Heart right ventricle (tissue), 16 donors: ENCODE results near the gene RALGAPA1. TPM values are rescaled to one million over a fixed set of nuclear protein-coding genes. Genes with fewer than 3 reads are reported as not detected.

Experiments used
- ATAC-seq, 8 donors: fragments of 200-7000 bp; cut with Tn5 transposase; one replicate each; pipeline ENCODE4 v1.9.1; 2020; ENCODE audit warnings: mild to moderate bottlenecking in 8 of 8, moderate library complexity in 8 of 8, moderate number of reproducible peaks in 1 of 8
- DNase-seq, 2 donors: peaks; one replicate each; pipeline ENCODE4 v3.0.0-alpha.2; 2020
- H3K27ac ChIP-seq, 10 donors: fragments of 200-600 bp; sonication (generic) in 2 of 10; one replicate each; pipeline versions ENCODE4 v1.5.0 to v1.8.0; 2020 to 2022; ENCODE audit warnings: mild to moderate bottlenecking in 3 of 10
- H3K27me3 ChIP-seq, 7 donors: fragments of 200-600 bp; one replicate each; pipeline ENCODE4 v1.8.0; 2021 to 2022; ENCODE audit warnings: mild to moderate bottlenecking in 2 of 7
- H3K36me3 ChIP-seq, 9 donors: fragments of 200-600 bp; sonication (generic) in 1 of 9; one replicate each; pipeline versions ENCODE4 v1.5.0 to v1.8.0; 2020 to 2022; ENCODE audit warnings: mild to moderate bottlenecking in 2 of 9
- H3K4me1 ChIP-seq, 9 donors: fragments of 200-600 bp; sonication (generic) in 1 of 9; one replicate each; pipeline versions ENCODE4 v1.5.0 to v1.8.0; 2020 to 2022; ENCODE audit warnings: mild to moderate bottlenecking in 4 of 9
- H3K4me3 ChIP-seq, 10 donors: fragments of 200-600 bp; sonication (generic) in 2 of 10; one replicate each; pipeline versions ENCODE4 v1.5.0 to v1.8.0; 2020 to 2022; ENCODE audit warnings: mild to moderate bottlenecking in 7 of 10, moderate library complexity in 2 of 10
- H3K9me3 ChIP-seq, 11 donors: fragments of 200-600 bp in 10 of 11; sonication (generic) in 2 of 11; one replicate each; pipeline versions ENCODE4 v1.5.0 to v1.8.0; 2013 to 2022; ENCODE audit warnings: mild to moderate bottlenecking in 2 of 11, control low read depth in 1 of 11, moderate library complexity in 1 of 11
- CTCF ChIP-seq, 9 donors: fragments of 200-600 bp; sonication (generic) in 2 of 9; IDR thresholded peaks; one replicate each; pipeline versions ENCODE4 v1.5.0 to v1.8.0; 2021 to 2022; ENCODE audit warnings: antibody characterized with exemption in 9 of 9, mild to moderate bottlenecking in 5 of 9, moderate library complexity in 1 of 9
- WGBS, 2 donors: extraction: QIAGEN DNeasy Blood & Tissue Kit; methylation state at CpG; one replicate each; pipeline ENCODE4 v1.1.7; 2013; ENCODE audit warnings: inconsistent platforms in 1 of 2; 5-methylcytosine and 5-hydroxymethylcytosine counted together
- intact Hi-C, 10 donors: fragments of 100-400 bp; cut with DNase I; formaldehyde crosslinking; loops; one replicate each; pipeline versions ENCODE4 v1.11.1 to v1.14.2; 2022
- polyA plus RNA-seq, 2 donors: library from polyadenylated mRNA; stranded (reverse); fragments of 200-250 nt; gene quantifications; one replicate each; pipeline ENCODE4 v1.2.3, GENCODE V29; 2013
- total RNA-seq, 10 donors: library from RNA; stranded (reverse); fragmentation: NEBNext Ultra II Directional in 3 of 10; extraction: Animal tissue kit (Norgen Biotek cat#: 25700) in 3 of 10; gene quantifications; one replicate each; pipeline versions ENCODE4 v1.2.1 to v1.2.4, GENCODE V29; 2021 to 2023
- donor health status: Arrhythmogenic right ventricular cardiomyopathy.
- donor health status: ischemic (EF 13 %, LVEDD 7.1; RV severe dilation, severe dysfunction).
- donor health status: healthy with polysubstance abuse.
- donor health status: DM: no; HTN: yes; CAD: no.
- donor health status: DM: no; HTN: no; CAD: no.
- donor health status: ischemic (EF 25% LVEDD 6.9; RV normal size, moderate dysfunction).
- donor health status: ischemic (EF 25% LVEDD 5.7; RV mildly dilated, moderate dysfunction).
- donor health status: healthy.
- donor health status: DM: yes; HTN: yes; CAD: no.
- donor health status: Ischemic cardiomyopathy.
- donor health status: ischemic (EF 35%, LVEDD 5.7; RV mildly dilated, moderate dysfunction).
- donor health status: nonischemic (EF 11% LVEDD 7.7; RV severe dilation, severe dysfunction).
- donor health status: DM: yes; HTN: yes; CAD: no.
- donor health status: PGD.
- donor health status: ischemic (EF 29% LVEDD 5.4; RV normal size, mild dysfunction).
- donor health status: nonischemic (EF 23%, LVEDD 6.1; RV moderate dilation, normal function).

The RALGAPA1 gene
- total and polyA plus RNA-seq, 12 donors = 7.9 to 43.6 (median 35.3) TPM

GRCh38 chr14:35854696-35855270 is 45.7 kb upstream of the RALGAPA1 start:
- ATAC-seq (no peak), DNase-seq (no peak)
- no peaks in the 10 kb centered on the region for H3K4me1 ChIP-seq
- intact Hi-C loops = no loop called here
- 90 to 96% methylated on average over 1 of the region's 1 CpG for WGBS, 2 donors
- no peak for TF ChIP-seq CTCF (IDR thresholded peaks at IDR 0.05)
- no peak overlapping the region for H3K4me3 ChIP-seq
- peaks cover 0 to 48% (median 13%) of the 10 kb centered on the region in 9 donors for H3K36me3 ChIP-seq
- peaks cover 0 to 10% (median 4%) of the 10 kb centered on the region in 11 donors for H3K9me3 ChIP-seq
- H3K27me3 ChIP-seq = no peaks in the 10 kb centered on the region
- H3K27ac ChIP-seq = no peak overlapping the region

GRCh38 chr14:35853225-35853624 is 44.1 kb upstream of the RALGAPA1 start:
- DNase-seq = no peak
- H3K27me3 ChIP-seq = no peaks in the 10 kb centered on the region
- 98 to 100% methylated on average over 2 of the region's 2 CpGs for WGBS, 2 donors

DNA sequence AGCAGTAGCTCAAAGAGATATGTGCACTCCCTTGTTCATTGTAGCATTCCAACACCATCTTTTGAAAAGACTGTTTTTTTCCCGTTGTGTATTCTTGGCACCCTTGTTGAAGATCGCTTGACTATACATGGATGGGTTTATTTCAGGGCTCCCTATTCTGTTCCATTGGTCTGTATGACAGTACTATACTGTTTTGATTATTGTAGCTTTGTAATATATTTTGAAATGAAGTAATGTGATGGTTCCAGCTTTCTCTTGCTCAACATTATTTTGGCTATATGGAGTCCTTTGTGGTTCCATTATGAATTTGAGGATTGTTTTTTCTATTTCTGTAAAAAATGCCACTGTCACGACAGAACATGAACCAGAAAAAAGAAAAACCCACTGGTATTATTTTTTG is 42.7 kb upstream of the RALGAPA1 start:
- Histone ChIP-seq H3K27ac (no peak overlapping the region), H3K36me3 (peaks cover 0 to 38% (median 9%) of the 10 kb centered on the region in 9 donors), H3K4me1 (no peaks in the 10 kb centered on the region), H3K27me3 (no peaks in the 10 kb centered on the region), H3K4me3 (no peak overlapping the region), H3K9me3 (peaks cover 0 to 10% (median 4%) of the 10 kb centered on the region in 11 donors)
- intact Hi-C loops = no loop called here
- no peak for DNase-seq
- 98 to 99% methylated on average over 3 of the region's 3 CpGs for WGBS, 2 donors
- TF ChIP-seq CTCF (IDR thresholded peaks at IDR 0.05) = no peak
- ATAC-seq = no peak

More at GRCh38 chr14:35853225-35853624, 44.1 kb upstream of the RALGAPA1 start:
- no peak for ATAC-seq
- Histone ChIP-seq H3K4me1 (no peaks in the 10 kb centered on the region), H3K27ac (no peak overlapping the region), H3K36me3 (peaks cover 0 to 33% (median 11%) of the 10 kb centered on the region in 9 donors), H3K4me3 (no peak overlapping the region), H3K9me3 (peaks cover 0 to 10% (median 4%) of the 10 kb centered on the region in 11 donors)
- intact Hi-C loops = no loop called here
- no peak for TF ChIP-seq CTCF (IDR thresholded peaks at IDR 0.05)

GRCh38 chr14:35849122-35849521 is 40.0 kb upstream of the RALGAPA1 start:
- DNase-seq (no peak), ATAC-seq (no peak)
- no peaks in the 10 kb centered on the region for H3K4me1 ChIP-seq
- 80 to 88% methylated on average over 1 of the region's 1 CpG for WGBS, 2 donors
- peaks cover 0 to 65% (median 9%) of the 10 kb centered on the region in 9 donors for H3K36me3 ChIP-seq
- no peak overlapping the region for H3K27ac ChIP-seq
- no peak overlapping the region for H3K4me3 ChIP-seq
- intact Hi-C loops = no loop called here
- no peak for TF ChIP-seq CTCF (IDR thresholded peaks at IDR 0.05)
- peaks cover 0 to 10% (median 4%) of the 10 kb centered on the region in 11 donors for H3K9me3 ChIP-seq
- no peaks in the 10 kb centered on the region for H3K27me3 ChIP-seq
